HG03066 (cell line): Measurements from ENCODE around the gene ARRDC2.
"Not testable (repeated sequence)": the region's sequence is repeated elsewhere in the genome, so short reads cannot be mapped to it uniquely, and the experiment has no call there.

Experiments
- ATAC-seq: cut with Tn5 transposase; IDR thresholded peaks from one replicate; pipeline ENCODE4 v1.9.1; 2021; ENCODE audit warnings: low read depth; ENCODE audit not compliant: unreplicated experiment

ARRDC2 gene

DNA sequence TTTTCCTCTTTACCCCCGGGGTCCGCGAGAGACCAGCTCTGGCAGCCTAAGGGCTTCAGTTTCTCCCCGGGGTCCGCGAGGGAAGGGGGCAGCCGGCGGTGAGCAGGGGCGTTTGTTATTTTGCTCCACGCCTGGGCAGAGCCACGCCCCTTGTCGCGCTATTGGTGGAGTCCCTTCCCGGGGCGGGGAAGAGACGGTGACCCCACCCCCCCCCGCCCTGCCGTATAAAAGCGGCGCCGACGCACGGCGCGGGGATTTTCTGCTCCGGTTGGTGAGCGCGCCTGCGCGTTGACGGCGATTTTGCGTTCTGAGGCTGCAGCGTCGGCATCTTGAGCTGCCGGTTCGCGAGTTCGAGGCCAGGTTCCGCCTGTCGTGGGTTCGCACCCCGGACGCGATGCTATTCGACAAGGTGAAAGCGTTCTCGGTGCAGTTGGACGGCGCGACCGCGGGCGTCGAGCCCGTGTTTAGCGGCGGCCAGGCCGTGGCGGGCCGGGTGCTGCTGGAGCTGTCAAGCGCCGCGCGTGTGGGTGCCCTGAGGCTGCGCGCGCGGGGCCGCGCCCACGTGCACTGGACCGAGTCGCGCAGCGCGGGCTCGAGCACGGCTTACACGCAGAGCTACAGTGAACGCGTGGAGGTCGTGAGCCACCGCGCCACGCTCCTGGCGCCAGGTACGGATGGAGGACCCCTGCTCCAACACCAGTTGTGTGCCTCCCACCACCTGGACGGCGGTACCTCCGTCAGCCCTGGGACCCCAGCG is at the start of gene ARRDC2:
Gene ARRDC2 (plus strand): TSS at position 254 of the 757 bp plus-strand sequence. CDS start 141 bp downstream, at position 395.
- ATAC-seq, result no peak

DNA sequence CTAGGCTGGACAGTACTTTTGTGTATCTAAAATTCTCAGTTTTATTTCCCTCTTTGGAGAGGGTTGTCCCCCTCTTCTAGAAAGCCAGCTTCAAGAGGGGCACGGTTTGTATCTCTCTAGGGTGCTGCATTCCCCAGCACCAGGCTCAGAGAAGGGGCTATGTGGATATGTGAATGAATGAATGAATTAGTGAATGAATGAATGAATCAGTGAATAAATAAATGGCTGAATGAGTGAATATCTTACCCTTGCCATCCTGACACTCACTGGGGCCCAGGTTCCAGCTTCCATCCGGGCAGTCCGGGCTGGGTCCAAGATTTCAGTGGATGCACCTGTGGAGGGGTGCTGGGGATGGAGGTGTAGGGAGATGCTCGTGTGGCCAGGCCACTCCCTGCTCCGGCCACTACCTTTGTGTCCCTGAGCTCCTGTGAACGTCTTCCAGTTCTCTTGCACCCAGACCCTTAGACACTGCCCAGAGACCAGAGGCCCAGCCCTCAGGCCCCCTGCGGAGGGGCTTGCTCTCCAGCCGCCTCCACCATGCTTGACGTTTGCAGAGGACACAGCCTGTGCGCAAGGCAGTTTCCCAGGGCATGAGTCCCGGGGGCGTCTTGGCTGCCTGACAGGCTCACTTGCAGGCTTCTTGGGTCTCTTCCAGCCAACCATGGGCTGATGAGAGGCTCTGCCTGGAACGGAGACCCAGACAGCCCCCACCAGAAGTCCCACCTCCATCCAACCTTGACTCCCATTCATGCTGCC is 43.9 kb upstream of the ARRDC2 start:
- no peak for ATAC-seq

DNA sequence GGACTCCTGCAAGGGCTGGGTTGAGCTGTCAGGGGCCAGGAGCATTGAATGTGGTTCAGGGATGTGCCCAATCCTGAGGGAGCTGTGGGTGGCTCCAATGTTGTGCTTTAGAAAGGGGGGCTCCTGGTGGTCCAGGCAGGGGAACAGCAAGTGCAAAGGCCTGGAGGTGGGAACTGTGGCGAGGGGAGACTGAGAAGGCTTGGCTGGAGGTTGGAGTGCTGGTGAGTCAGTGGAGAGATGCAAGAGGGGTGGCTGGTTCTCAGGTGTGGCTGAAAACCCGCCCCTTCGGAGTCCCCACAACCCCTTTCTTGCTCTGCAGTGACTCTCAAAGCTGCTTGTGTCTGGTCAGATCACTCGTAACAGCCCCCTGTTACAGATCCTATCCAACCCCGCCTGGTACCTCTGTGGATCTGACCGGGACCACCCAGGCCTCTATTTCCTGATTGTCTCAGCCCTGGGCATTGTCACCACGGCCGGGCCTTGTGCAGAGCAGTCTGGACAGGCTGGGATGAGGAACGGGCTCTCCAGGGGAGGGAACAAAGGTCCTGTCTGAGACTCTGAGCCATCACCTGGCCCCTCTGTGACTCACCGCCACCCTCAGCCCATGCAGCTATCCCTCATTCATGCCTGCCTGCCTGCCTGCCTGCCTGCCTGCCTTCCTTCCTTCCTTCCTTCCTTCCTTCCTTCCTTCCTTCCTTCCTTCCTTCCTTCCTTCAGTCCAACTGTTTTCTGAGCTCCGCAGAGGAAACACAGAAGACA is 42.4 kb upstream of the ARRDC2 start:
- no peak for ATAC-seq

DNA sequence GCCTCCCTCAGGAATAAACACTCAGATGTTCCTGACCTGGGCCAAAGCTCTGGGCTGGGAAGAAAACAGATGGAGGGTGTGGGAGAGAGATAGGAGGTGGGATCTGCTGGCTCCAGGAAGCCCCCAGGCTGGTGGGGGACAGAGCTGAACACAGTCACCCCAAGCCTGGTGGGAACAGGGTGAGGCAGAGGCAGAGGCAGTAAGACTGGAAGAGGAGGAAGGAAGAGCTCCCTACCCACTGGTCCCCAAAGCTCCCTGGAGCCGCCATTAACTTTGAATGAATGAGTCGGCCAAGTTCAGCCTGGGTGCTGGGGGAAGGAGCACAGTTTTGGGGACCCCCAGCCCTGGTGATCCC is 41.9 kb upstream of the ARRDC2 start:
- no peak for ATAC-seq

DNA sequence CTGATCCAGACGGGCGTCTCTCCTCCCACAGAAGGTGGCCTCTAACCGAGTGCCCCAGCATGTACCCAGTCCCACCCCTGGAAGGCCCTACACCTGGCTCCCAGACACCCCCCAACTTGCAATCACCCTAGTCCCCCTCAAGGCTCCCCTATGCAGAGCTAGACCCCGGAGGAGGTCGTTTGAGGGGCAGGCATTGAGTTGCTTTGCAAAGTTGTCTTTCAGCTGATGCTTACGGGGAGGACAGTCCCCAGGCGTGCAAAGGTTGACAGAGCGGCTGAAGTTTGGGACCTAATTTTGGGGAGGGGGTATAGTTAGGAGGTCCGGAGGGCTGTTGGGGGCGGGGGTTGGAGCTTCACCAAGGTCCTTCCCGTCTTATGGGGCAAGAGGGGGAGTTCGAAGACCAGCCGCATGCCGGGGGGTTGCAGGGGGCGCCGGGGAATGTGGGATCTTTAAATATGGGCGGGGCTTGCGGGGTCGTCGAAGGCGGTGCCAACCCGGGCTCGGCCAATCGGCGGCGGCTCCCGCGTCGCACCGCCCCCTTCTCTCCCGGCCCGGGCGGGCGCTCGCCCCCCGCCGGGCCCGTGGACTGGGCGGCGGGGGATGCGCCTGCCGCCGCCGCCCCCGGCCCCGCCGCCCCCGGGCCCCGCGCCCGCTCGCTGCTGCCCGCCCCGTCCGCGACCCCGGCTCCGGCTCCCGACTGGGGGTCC is 41.3 kb upstream of the ARRDC2 start, which contains the start of gene KCNN1:
Gene KCNN1 (plus strand): TSS at position 558 of the 707 bp plus-strand sequence. CDS start 6,782 bp downstream, outside the sequence.
- no peak for ATAC-seq

DNA sequence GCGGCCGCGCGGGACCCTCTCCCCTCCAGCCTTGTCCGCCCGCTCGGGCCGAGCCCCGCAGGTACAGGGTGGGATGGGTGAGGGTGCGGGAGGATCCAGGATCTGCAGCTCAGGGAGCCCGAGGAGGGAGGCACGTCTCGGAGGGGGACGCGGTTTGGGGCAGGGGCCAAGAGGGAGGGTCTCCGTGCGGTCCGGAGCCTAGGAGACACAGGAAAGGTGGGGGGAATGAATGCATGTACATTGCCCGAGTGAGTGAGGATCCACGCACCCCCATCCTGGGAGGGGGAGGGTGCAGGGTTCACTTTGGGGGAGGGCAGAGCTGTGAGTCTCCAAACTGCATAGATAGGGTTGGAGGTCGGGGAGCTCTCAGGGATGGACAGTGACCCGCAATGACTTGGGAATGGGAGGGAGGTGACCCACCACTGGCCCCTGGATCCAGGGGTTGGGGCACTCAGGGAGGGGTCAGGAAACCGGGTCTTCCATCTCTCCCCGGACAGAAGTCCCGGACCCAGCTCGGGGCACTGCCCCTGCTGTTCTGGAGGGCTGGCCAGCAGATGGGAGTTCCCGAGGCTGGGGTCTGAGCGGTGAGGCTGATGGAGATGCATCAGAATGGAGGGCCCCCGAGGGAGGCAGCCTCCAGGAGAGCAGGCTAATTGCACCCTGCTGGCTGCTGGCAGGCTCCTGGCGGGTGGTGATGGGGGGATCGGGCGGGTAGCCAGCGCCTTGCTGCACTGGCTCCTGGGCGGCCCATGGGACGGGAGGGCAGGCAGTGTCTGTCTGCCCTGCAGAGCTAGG is 40.5 kb upstream of the ARRDC2 start:
- ATAC-seq, result no peak

DNA sequence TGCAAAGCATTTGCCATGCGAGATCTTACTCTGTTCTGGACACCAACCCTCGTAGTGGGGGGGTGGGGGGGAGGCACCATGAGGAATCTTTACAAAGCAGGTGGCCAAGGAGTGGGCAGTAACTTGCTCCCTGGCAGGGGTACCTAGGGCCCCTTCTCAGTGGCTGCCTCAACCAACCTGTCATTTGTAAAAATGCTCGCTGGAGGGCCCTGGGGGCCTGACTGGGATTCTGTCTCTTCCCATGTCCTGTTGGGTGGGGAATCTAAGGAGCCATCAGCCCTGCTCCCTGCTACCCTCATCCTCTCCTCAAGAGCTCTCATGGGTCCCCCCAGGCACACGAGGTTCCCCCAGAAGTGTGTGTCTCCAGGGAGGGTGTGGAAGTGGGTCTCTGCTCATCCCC is 39.6 kb upstream of the ARRDC2 start:
- ATAC-seq, result no peak

DNA sequence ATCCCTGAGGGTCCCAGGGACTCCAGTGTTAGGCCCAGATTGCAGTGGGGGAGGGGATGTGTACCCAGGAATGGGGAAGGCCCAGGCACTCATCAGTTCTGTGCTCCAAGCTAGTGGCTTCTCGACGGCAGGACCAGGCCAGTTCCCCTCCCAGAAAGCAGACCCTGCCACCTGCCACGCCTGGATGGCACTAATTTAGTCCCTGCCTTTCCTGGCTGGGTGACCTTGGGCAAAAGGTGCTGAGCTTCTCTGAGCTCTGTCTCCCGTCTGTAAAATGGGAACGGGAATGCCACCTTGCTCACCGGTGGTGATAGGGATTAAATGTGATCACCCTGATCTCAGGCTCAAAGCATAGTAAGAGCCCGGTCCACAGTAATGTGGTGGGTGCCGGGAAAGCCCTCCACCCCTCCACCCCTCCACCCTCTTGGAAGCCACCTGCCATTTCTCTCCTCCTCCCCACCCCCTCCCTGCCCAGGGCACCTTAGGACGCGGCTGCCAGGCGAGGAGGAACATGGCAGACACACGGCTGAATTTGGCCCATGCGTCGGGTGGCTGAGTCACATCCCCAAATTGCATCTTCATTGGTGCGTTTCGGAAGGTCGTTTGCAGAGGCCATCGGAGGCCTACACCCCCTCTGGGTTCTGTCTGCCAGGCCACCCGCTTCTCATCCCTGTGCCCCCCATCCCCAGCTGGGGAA is 38.7 kb upstream of the ARRDC2 start:
- ATAC-seq, result no peak

DNA sequence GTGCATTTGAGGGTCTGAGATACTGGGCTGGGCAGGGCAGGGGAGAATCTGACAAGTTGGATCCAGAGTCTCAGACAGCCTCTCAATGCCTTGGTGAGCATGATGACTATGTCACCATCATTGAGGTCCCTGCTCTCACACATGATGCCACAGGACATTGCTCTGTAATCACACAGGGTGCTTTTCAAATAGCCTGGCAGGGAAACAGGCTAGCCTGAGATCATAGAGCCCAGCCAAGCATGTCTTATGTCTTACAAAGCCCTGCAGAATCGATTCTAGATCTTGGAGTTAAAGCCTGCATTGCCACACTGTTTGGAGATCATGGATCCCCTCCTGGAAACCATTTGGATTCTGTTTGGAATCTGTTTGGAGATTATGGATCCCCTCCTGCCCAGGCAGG is 35.7 kb upstream of the ARRDC2 start:
- ATAC-seq, result no peak

DNA sequence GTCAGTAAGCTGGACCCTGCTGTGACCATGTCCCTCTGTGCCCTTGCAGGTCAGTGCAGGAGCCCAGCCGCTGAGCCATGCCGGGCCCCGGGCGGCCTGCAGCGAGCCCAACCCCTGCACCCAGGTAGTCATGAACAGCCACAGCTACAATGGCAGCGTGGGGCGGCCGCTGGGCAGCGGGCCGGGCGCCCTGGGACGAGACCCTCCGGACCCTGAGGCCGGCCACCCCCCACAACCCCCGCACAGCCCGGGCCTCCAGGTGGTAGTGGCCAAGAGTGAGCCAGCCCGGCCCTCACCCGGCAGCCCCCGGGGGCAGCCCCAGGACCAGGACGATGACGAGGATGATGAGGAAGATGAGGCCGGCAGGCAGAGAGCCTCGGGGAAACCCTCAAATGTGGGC is 34.2 kb upstream of the ARRDC2 start:
- ATAC-seq, result no peak

DNA sequence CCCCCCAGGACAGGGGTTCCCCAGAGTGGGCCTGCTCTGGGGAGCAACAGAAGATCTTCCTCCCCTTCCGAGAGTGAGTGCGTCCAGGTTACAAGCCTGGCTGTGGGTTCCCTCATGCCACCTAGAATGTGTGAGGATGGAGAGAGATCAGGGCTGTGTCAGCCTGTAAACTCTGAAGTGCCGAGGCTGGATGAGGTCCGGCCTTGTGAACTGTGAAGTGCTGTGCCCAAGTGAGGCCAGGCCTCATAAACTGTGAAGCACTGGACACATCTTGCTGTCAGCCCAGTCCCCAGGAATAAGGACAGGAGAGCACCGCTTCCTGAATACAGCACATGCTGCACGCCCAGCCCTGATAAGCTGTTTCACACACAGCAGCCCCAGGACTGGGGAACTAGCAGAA is 33.4 kb upstream of the ARRDC2 start:
- ATAC-seq, result no peak

DNA sequence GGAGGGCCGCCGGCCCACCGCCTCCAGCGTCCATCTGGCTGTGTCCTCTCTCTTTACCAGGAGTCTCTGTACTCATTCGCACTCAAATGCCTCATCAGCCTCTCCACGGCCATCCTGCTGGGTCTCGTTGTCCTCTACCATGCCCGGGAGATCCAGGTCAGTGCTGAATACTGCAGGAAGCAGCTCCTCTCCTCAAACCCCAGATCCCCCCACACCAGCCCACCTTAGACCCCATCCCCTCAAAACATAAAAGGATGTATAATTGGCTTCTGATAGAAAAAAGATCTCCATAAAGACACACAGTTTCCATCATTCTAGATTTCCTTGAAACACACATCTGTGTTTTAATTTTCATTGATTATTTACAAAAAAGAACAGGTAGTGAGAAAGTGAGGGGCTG is 32.9 kb upstream of the ARRDC2 start:
- ATAC-seq, result no peak

DNA sequence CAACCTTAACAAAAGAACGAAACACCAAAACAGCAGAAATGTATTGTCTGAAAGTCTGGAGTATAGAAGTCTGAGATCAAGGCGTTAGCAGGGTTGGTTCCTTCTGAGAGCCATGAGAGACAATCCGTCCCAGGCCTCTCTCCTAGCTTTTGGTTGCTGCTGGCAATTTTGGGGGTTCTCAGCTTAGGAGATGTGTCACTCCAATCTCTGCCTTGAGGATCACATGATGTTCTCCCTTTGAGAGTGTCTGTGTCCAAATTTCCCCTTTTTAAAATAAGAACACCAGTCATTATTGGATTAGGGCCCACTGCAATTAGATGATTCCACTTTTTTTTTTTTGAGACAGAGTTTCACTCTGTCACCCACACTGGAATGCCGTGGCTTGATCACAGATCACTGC is 30.9 kb upstream of the ARRDC2 start:
- no peak for ATAC-seq

DNA sequence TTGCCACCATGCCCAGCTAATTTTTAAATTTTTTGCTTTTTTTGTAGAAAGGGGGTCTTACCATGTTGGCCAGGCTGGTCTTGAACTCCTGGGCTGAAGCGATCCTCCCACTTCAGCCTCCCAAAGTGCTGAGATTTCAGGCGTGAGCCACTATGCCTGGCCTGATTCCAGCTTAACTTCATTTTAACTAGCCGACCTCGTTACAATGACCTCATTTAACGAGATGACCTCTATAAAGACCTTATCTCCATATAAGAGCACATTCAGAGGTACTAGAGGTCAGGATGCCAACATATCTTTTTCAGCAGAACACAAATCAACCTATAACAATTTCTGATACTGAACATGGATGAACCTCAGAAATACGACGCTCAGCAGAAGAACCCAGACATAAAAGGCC is 30.5 kb upstream of the ARRDC2 start:
- ATAC-seq, result no peak

DNA sequence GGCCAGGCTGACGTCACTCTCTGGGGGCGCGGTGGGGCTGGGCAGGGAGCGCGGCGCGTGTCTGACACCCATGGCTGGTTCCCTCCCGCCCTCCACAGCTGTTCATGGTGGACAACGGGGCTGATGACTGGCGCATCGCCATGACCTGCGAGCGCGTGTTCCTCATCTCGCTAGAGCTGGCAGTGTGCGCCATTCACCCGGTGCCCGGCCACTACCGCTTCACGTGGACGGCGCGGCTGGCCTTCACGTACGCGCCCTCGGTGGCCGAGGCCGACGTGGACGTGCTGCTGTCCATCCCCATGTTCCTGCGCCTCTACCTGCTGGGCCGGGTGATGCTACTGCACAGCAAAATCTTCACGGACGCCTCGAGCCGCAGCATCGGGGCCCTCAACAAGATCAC is 26.4 kb upstream of the ARRDC2 start:
- no peak for ATAC-seq

DNA sequence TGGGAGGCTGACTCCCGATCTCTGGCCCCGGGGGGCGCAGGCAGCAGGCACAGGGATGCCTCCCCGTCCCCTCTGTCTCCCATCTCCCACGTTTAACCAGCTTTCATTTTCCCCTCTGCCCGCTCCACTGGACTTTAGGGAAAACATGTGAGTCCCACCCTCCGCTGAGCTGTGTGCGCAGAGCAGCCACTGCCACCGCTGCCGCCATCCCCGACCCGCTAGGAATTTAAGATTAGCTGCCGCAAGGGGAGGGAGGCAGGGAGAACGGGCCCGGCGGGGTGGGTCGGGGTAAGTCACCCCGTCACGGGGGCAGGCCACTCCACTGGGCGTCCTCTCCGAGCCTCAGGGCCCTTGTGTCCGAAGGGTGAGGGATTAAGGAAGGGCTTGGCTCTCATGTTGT is 25.5 kb upstream of the ARRDC2 start:
- no peak for ATAC-seq

DNA sequence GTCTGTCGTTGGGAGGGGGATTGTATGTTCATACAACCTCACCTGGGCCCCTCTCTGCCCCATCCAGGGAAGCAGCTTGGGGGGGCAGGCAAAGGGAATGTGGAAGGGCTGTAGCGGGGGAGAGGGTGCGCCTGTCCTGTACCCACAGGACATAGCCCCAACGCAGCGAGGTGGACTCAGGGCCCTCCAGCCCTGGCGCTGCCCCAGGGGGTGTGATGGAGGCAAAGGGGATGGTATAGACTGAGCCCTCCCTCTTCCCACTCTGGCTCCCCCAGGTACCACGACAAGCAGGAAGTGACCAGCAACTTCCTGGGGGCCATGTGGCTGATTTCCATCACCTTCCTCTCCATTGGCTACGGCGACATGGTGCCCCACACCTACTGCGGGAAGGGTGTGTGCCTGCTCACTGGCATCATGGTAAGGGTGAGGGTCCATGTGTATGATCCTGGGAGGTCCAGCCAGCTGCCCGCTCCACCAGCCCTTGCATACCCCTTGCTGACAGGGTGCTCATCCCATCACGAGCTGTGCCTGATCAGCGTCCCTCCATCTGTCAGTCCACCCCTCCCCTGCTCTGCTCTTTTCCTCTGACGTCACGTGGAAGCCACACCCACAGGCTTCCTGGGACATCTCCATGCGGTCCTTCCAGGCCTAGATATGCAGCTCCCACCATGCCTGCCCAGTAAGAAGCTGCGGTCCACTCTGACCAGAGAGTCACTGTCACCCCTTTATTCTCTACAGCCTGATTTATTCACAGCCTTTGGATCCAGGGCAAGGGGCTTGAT is 22.7 kb upstream of the ARRDC2 start:
- no peak for ATAC-seq

DNA sequence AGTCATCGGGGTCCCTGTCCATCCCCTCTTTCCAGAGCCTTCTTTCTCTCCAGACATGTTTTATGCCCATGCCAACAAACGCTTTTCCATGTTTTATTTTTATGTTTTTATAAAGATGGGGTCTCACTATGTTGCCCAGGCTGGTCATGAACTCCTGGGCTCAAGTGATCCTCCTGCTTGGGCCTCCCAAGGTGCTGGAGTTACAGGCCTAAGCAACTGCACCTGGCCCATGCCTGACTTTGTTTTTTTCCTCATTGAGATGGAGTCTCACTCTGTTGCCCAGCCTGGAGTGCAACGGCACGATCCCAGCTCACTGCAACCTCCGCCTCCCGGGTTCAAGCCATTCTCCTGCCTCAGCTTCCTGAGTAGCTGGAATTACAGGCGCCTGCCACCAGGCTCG is 21.4 kb upstream of the ARRDC2 start:
- not testable (repeated sequence) for ATAC-seq

DNA sequence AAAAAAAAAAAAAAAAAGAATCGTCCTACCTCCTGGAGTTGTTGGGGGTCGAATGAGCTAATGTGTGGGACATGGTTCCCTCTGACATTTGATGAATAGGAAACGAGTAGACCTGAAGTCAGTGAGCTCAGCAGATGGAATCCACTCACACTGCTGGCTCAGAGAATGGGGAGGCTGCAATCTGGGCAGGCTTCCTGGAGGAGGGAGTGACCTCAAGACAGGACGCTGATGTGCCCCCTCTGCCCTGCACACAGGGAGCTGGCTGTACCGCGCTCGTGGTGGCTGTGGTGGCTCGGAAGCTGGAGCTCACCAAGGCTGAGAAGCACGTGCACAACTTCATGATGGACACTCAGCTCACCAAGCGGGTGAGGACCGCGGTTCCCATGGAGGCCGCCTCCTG is 19.8 kb upstream of the ARRDC2 start:
- no peak for ATAC-seq
